A549 (cell line): ENCODE results near the gene CDHR2.

Source experiments
- CTCF ChIP-seq: fragments of >200 bp; sonication (Bioruptor Twin); formaldehyde crosslinking; IDR thresholded peaks from 3 replicates; pipeline ENCODE4 v1.5.1; 2016
- EHMT2 ChIP-seq: fragments of 200-600 bp; sonication (generic); IDR thresholded peaks from 2 replicates; pipeline ENCODE4 v1.6.1; 2016; ENCODE audit warnings: antibody characterized with exemption, low read depth, mild to moderate bottlenecking, moderate library complexity
- EP300 ChIP-seq, 2 experiments: fragments of >200 bp; sonication (Bioruptor Twin); formaldehyde crosslinking; IDR thresholded peaks; 2 replicates in 1 of 2; 3 replicates in 1 of 2; pipeline ENCODE4 v1.6.1; 2016 to 2017
- ZC3H11A ChIP-seq: fragments of 450-650 bp; IDR thresholded peaks from 2 replicates; pipeline ENCODE4 v1.6.1; 2014; ENCODE audit warnings: antibody characterized with exemption, mild to moderate bottlenecking

GRCh38 chr5:176514244-176514950, 34.7 kb upstream of the CDHR2 start:
- no peak for TF ChIP-seq ZC3H11A
- TF ChIP-seq EHMT2, result no peak
- TF ChIP-seq EP300 (IDR thresholded peaks at IDR 0.05), result no peak
- no peak for TF ChIP-seq CTCF
